Lung (tissue), 12 donors: Measurements from ENCODE around the gene RAB11FIP3. TPM values are rescaled to one million over a fixed set of nuclear protein-coding genes. Genes with fewer than 3 reads are reported as not detected.

Source experiments
- ATAC-seq: fragments of 200-7000 bp; cut with Tn5 transposase; one replicate; pipeline ENCODE4 v1.9.1; 2020; ENCODE audit warnings: moderate number of reproducible peaks; ENCODE audit not compliant: insufficient read depth, low FRiP score
- DNase-seq, 3 donors: peaks; one replicate each; pipeline ENCODE4 v3.0.0-alpha.2; 2013 to 2017
- H3K27ac ChIP-seq, 2 donors: one replicate each; pipeline ENCODE4 v1.5.1; 2013; ENCODE audit warnings: mild to moderate bottlenecking in 2 of 2, moderate library complexity in 2 of 2, control low read depth in 1 of 2, inconsistent platforms in 1 of 2, low read depth in 1 of 2, low read length in 1 of 2
- H3K27me3 ChIP-seq, 3 donors: one replicate each; pipeline ENCODE4 v1.5.1; 2013; ENCODE audit warnings: low read length in 2 of 3; ENCODE audit not compliant: control insufficient read depth in 3 of 3, insufficient read depth in 3 of 3
- H3K36me3 ChIP-seq, 4 donors: one replicate each; pipeline ENCODE4 v1.5.1; 2013; ENCODE audit warnings: low read length in 4 of 4, mild to moderate bottlenecking in 1 of 4, moderate library complexity in 1 of 4; ENCODE audit not compliant: control insufficient read depth in 4 of 4, insufficient read depth in 4 of 4
- H3K4me1 ChIP-seq, 5 donors: one replicate each; pipeline ENCODE4 v1.5.1; 2013; ENCODE audit warnings: low read length in 5 of 5, mild to moderate bottlenecking in 2 of 5, moderate library complexity in 1 of 5; ENCODE audit not compliant: control insufficient read depth in 5 of 5, insufficient read depth in 5 of 5
- H3K4me3 ChIP-seq: one replicate; pipeline ENCODE4 v1.5.1; 2013; ENCODE audit warnings: mild to moderate bottlenecking, control low read depth, moderate library complexity
- H3K9ac ChIP-seq, 2 donors: one replicate each; pipeline ENCODE4 v1.5.1; 2013; ENCODE audit warnings: low read length in 2 of 2, control low read depth in 1 of 2; ENCODE audit not compliant: insufficient read depth in 1 of 2
- H3K9me3 ChIP-seq, 4 donors: one replicate each; pipeline ENCODE4 v1.5.1; 2013; ENCODE audit warnings: low read length in 3 of 4, mild to moderate bottlenecking in 1 of 4, moderate library complexity in 1 of 4; ENCODE audit not compliant: control insufficient read depth in 4 of 4, insufficient read depth in 3 of 4
- WGBS, 2 donors: extraction: QIAGEN DNeasy Blood & Tissue Kit; methylation state at CpG; one replicate each; pipeline ENCODE4 v1.1.7; 2013; 5-methylcytosine and 5-hydroxymethylcytosine counted together
- polyA plus RNA-seq, 2 donors: library from polyadenylated mRNA; stranded (reverse); fragments of 200-250 nt; gene quantifications; one replicate each; pipeline ENCODE4 v1.2.1, GENCODE V29; 2013
- total RNA-seq, 2 donors: library from RNA; depleted of rRNA in 1 of 2; stranded (reverse); fragments of >200 nt in 1 of 2; gene quantifications; one replicate each; pipeline ENCODE4 v1.2.1, GENCODE V29; 2014 to 2021
- TF ChIP-seq, protein P1 (sequence below): IDR thresholded peaks from 2 replicates; pipeline ENCODE4 v1.5.1; 2012; ENCODE audit warnings: mild to moderate bottlenecking; ENCODE audit errors: control extremely low read depth, extremely low read depth
- donor health status: control.
- donor health status: control.
- donor health status: Bipolar disorder and iron deficiency.
- donor health status: healthy.
- donor health status: DM: yes; HTN: yes; CAD: no.

The RAB11FIP3 gene
- total and polyA plus RNA-seq, 4 donors, result 20.7 to 38.3 (median 21.5) TPM

DNA sequence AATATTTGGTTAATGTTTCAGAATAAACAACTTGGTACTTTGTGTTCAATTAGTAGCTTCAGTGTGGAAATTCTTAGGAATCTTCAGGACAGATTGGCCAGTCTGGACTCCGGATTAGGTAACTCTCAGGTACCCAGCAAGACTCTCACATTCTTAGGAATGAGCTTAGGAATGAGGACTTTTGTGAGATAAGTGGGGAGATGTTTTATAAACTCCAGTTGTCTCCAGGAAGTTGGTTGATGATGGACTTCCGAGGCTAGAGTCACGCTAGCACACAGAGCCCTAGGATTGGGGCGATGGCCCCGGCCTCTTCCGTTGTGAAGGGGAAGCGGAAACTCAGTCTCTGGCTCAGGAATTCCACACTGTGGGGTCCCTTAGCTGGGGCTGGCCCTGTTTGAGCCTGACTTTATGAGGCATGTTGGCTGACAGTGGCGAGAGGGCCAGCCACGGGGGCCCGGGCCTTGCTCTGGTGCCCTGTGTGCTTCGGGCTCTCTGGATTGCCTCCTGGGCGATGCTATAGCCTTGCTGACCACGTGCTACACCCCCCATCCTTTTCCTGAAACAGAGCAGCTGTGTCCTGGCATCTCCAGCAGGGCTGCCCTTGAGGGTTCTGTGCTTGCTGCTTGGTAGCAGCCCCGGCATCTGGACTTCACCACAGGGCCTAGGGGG, 32.4 kb downstream of the RAB11FIP3 start:
- peak; percentile 53 to 68 (median 62) for DNase-seq
- TF ChIP-seq, protein P1, sequence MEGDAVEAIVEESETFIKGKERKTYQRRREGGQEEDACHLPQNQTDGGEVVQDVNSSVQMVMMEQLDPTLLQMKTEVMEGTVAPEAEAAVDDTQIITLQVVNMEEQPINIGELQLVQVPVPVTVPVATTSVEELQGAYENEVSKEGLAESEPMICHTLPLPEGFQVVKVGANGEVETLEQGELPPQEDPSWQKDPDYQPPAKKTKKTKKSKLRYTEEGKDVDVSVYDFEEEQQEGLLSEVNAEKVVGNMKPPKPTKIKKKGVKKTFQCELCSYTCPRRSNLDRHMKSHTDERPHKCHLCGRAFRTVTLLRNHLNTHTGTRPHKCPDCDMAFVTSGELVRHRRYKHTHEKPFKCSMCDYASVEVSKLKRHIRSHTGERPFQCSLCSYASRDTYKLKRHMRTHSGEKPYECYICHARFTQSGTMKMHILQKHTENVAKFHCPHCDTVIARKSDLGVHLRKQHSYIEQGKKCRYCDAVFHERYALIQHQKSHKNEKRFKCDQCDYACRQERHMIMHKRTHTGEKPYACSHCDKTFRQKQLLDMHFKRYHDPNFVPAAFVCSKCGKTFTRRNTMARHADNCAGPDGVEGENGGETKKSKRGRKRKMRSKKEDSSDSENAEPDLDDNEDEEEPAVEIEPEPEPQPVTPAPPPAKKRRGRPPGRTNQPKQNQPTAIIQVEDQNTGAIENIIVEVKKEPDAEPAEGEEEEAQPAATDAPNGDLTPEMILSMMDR, result no peak
- H3K9me3 ChIP-seq, result no peaks in the 10 kb centered on the region
- H3K4me1 ChIP-seq, result peaks cover 0 to 18% (median 5%) of the 10 kb centered on the region in 5 donors
- H3K27ac ChIP-seq, result peak overlapping the region; percentile 55 to 87
- peak; percentile 47 for ATAC-seq
- no peak overlapping the region for H3K9ac ChIP-seq
- 59 to 69% methylated on average over 14 of the region's 14 CpGs for WGBS, 2 donors
- peaks cover 0 to 7% (median 6%) of the 10 kb centered on the region in 4 donors for H3K36me3 ChIP-seq
- no peaks in the 10 kb centered on the region for H3K27me3 ChIP-seq
- H3K4me3 ChIP-seq, result no peak overlapping the region

DNA sequence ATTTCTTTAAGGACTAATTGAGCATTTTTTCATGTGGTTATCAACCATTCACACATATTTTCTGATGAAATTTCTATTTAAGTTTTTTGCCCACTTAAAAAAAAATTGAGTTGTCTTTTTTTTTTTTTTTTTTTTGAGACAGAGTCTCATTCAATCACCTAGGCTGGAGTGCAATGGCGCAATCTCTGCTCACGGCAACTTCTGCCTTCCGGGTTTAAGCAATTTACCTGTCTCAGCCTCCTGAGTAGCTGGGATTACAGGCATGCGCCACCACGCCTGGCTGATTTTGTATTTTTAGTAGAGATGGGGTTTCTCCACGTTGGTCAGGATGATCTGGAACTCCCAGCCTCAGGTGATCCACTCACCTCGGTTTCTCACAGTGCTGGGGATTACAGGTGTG, 34.3 kb downstream of the RAB11FIP3 start:
- TF ChIP-seq, protein P1, result no peak
- H3K9ac ChIP-seq, result no peak overlapping the region
- no peak overlapping the region for H3K4me3 ChIP-seq
- no peaks in the 10 kb centered on the region for H3K27me3 ChIP-seq
- peaks cover 0 to 18% (median 5%) of the 10 kb centered on the region in 5 donors for H3K4me1 ChIP-seq
- WGBS, 2 donors, result 72 to 79% methylated on average over 7 of the region's 7 CpGs
- ATAC-seq (no peak), DNase-seq (no peak)
- no peak overlapping the region for H3K27ac ChIP-seq
- no peaks in the 10 kb centered on the region for H3K9me3 ChIP-seq
- peaks cover 0 to 10% (median 8%) of the 10 kb centered on the region in 4 donors for H3K36me3 ChIP-seq

DNA sequence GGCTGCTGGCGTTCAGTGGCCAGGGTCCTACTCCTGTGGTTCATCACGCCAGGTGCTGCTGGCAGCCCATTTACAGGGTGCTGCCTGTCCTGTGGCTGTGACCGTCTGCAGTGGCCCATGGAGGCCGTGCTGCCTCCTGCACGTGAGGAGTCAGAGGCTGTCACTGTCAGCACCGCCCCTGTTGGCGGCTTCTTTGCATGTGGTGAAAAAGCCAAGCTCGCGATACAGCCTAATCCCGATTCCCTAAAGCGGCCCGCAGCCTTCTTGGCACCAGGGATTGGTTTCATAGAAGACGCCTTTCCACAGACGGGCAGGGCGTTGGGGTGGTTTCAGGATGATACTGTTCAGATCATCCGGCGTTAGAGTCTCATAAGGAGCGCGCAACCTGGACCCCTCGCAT, 35.3 kb downstream of the RAB11FIP3 start:
- Histone ChIP-seq H3K9me3 (no peaks in the 10 kb centered on the region), H3K9ac (no peak overlapping the region), H3K27me3 (no peaks in the 10 kb centered on the region), H3K27ac (no peak overlapping the region), H3K4me1 (peaks cover 0 to 18% (median 5%) of the 10 kb centered on the region in 5 donors), H3K4me3 (no peak overlapping the region), H3K36me3 (peaks cover 0 to 10% (median 8%) of the 10 kb centered on the region in 4 donors)
- ATAC-seq, result no peak
- TF ChIP-seq, protein P1, result no peak
- DNase-seq, result no peak
- 92 to 94% methylated on average over 20 of the region's 20 CpGs for WGBS, 2 donors
